K562 (cell line): Measurements from ENCODE around the gene OR2V1. TPM values are rescaled to one million over a fixed set of nuclear protein-coding genes. Genes with fewer than 3 reads are reported as not detected.

Source experiments
- DMBX1 ChIP-seq: fragments of 250-450 bp; sonication (Bioruptor Pico); IDR thresholded peaks from 2 replicates; pipeline ENCODE4 v1.8.0; 2022; ENCODE audit warnings: inconsistent platforms, mild to moderate bottlenecking, moderate library complexity, borderline replicate concordance
- HNRNPK ChIP-seq: fragments of 200-400 bp; formaldehyde crosslinking; IDR thresholded peaks from one replicate; pipeline ENCODE4 v1.6.1; 2018; ENCODE audit warnings: mild to moderate bottlenecking, low read depth, low read length; ENCODE audit not compliant: poor library complexity, severe bottlenecking
- MAFG ChIP-seq: fragments of 450-650 bp; conservative IDR thresholded peaks from 2 replicates; pipeline ENCODE4 v1.6.1; 2016; ENCODE audit warnings: missing genetic modification characterization, missing compliant biosample characterization
- NUFIP1 ChIP-seq: fragments of 450-650 bp; IDR thresholded peaks from 2 replicates; pipeline ENCODE4 v1.6.1; 2018; ENCODE audit not compliant: partially characterized antibody
- RBM14 ChIP-seq: fragments of 200-400 bp; formaldehyde crosslinking; IDR thresholded peaks from 2 replicates; pipeline ENCODE4 v1.6.1; 2018; ENCODE audit warnings: low read depth, mild to moderate bottlenecking, low read length, moderate library complexity, borderline replicate concordance; ENCODE audit not compliant: insufficient read depth
- RBM39 ChIP-seq: fragments of 200-400 bp; formaldehyde crosslinking; optimal IDR thresholded peaks from 2 replicates; pipeline ENCODE3; 2018; ENCODE audit warnings: low read depth, low read length
- ZC3H8 ChIP-seq: fragments of 450-650 bp; IDR thresholded peaks from 2 replicates; pipeline ENCODE4 v1.6.1; 2017
- ZFP30 ChIP-seq: fragments of 250-450 bp; sonication (Bioruptor Pico); IDR thresholded peaks from 2 replicates; pipeline ENCODE4 v1.8.0; 2022; ENCODE audit warnings: moderate library complexity, mild to moderate bottlenecking, inconsistent platforms, borderline replicate concordance
- ZNF175 ChIP-seq: fragments of 200-800 bp; sonication (Bioruptor generic); IDR thresholded peaks from 2 replicates; pipeline ENCODE4 v1.6.1; 2016; ENCODE audit warnings: low read depth, mild to moderate bottlenecking, missing genetic modification characterization, missing compliant biosample characterization
- polyA plus RNA-seq, 8 experiments: library from polyadenylated mRNA; depleted of rRNA in 4 of 8; stranded (reverse) in 5 of 8; unstranded in 3 of 8; fragments of >200 nt; fragmentation: Nextera tagmentation in 2 of 8; fragmentation: Illumina TruSeq in 1 of 8; extraction: Ambion mirVana in 2 of 8; extraction: Trizol in 1 of 8; gene quantifications; 2 replicates each; pipeline versions ENCODE4 v1.2.1 to v1.2.3, GENCODE V29; 2011 to 2014; ENCODE audit warnings: inconsistent platforms in 1 of 8, missing spikeins in 1 of 8
- total RNA-seq, 7 experiments: library from RNA; depleted of rRNA in 6 of 7; stranded (reverse); fragments of >200 nt in 6 of 7; fragmentation: Illumina TruSeq in 2 of 7; extraction: Trizol in 2 of 7; gene quantifications; 2 replicates each; pipeline versions ENCODE4 v1.2.1 to v1.2.3, GENCODE V29; 2011 to 2021; ENCODE audit warnings: low replicate concordance in 1 of 7
- TF ChIP-seq, protein P1 (sequence below): sonication (generic); formaldehyde crosslinking; IDR thresholded peaks from 2 replicates; pipeline ENCODE4 v1.8.1; 2023; ENCODE audit warnings: mild to moderate bottlenecking, missing genetic modification reagents, moderate library complexity
- TF ChIP-seq, protein P2 (sequence below), 2 experiments: fragments of 450-650 bp; conservative IDR thresholded peaks; 2 replicates each; pipeline ENCODE4 v1.6.1; 2017; ENCODE audit warnings: mild to moderate bottlenecking in 2 of 2, moderate library complexity in 2 of 2
- TF ChIP-seq, protein P3 (sequence below): fragments of 150-350 bp; IDR thresholded peaks from 2 replicates; pipeline ENCODE4 v1.6.1; 2014; ENCODE audit warnings: low read depth, mild to moderate bottlenecking, low read length, borderline replicate concordance
- TF ChIP-seq, protein P4 (sequence below): fragments of 250-450 bp; sonication (Bioruptor Pico); IDR thresholded peaks from 2 replicates; pipeline ENCODE4 v1.8.0; 2022; ENCODE audit warnings: inconsistent platforms, mild to moderate bottlenecking, moderate library complexity, borderline replicate concordance
- TF ChIP-seq, protein P5 (sequence below): fragments of 250-450 bp; sonication (Bioruptor Pico); IDR thresholded peaks from 2 replicates; pipeline ENCODE4 v1.5.0; 2021; ENCODE audit warnings: mild to moderate bottlenecking, borderline replicate concordance

The OR2V1 gene
- total and polyA plus RNA-seq, 9 of the 15 experiments (the other 6 are each of a cell fraction or from before 2014, with no cell fraction given): 0.04 to 0.28 (median 0.15) TPM; not detected in 5

DNA sequence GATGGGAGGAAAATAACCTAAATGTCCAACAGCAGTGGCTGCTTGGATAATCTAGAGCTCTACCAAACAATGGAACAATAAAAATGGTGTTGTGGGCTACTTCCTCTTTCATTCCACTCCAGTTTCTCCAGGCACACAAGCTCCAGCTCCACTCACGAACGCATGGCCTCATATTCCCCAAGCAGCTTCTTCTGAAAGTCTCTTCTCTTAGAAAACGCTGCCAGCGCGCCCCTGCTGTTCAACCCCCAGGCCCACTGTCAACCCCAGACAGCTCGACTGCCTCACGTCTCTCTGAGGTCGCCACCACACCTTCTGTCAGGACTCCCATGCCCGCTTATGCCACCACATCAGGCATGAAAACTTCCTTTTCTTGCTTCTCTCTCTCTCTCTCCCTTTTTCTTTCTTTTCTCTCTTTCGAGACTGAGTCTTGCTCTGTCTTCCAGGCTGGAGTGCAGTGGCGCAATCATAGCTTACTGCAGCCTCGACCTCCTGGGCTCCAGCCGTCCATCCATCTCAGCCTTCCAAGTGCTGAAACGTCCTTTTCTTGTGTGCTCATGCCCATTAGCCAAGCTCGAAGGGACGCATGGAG lies 32.6 kb upstream of the OR2V1 start (continued):
- TF ChIP-seq, protein P1, sequence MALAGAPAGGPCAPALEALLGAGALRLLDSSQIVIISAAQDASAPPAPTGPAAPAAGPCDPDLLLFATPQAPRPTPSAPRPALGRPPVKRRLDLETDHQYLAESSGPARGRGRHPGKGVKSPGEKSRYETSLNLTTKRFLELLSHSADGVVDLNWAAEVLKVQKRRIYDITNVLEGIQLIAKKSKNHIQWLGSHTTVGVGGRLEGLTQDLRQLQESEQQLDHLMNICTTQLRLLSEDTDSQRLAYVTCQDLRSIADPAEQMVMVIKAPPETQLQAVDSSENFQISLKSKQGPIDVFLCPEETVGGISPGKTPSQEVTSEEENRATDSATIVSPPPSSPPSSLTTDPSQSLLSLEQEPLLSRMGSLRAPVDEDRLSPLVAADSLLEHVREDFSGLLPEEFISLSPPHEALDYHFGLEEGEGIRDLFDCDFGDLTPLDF: no peak
- TF ChIP-seq HNRNPK: no peak
- no peak for TF ChIP-seq ZNF175 (CRISPR knock-in tag)
- TF ChIP-seq DMBX1 (CRISPR knock-in tag): peak; percentile 64; the same call in 1 of the 2 replicates
- TF ChIP-seq ZC3H8: 0 out of 2 replicates have a peak, but pooled peaks have one; percentile 46
- no peak for TF ChIP-seq RBM39
- TF ChIP-seq, protein P2, sequence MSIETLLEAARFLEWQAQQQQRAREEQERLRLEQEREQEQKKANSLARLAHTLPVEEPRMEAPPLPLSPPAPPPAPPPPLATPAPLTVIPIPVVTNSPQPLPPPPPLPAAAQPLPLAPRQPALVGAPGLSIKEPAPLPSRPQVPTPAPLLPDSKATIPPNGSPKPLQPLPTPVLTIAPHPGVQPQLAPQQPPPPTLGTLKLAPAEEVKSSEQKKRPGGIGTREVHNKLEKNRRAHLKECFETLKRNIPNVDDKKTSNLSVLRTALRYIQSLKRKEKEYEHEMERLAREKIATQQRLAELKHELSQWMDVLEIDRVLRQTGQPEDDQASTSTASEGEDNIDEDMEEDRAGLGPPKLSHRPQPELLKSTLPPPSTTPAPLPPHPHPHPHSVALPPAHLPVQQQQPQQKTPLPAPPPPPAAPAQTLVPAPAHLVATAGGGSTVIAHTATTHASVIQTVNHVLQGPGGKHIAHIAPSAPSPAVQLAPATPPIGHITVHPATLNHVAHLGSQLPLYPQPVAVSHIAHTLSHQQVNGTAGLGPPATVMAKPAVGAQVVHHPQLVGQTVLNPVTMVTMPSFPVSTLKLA (conservative IDR thresholded peaks at IDR 0.05): peak; percentile 38 to 67; a peak in 3 of 4 replicates
- TF ChIP-seq, protein P3, sequence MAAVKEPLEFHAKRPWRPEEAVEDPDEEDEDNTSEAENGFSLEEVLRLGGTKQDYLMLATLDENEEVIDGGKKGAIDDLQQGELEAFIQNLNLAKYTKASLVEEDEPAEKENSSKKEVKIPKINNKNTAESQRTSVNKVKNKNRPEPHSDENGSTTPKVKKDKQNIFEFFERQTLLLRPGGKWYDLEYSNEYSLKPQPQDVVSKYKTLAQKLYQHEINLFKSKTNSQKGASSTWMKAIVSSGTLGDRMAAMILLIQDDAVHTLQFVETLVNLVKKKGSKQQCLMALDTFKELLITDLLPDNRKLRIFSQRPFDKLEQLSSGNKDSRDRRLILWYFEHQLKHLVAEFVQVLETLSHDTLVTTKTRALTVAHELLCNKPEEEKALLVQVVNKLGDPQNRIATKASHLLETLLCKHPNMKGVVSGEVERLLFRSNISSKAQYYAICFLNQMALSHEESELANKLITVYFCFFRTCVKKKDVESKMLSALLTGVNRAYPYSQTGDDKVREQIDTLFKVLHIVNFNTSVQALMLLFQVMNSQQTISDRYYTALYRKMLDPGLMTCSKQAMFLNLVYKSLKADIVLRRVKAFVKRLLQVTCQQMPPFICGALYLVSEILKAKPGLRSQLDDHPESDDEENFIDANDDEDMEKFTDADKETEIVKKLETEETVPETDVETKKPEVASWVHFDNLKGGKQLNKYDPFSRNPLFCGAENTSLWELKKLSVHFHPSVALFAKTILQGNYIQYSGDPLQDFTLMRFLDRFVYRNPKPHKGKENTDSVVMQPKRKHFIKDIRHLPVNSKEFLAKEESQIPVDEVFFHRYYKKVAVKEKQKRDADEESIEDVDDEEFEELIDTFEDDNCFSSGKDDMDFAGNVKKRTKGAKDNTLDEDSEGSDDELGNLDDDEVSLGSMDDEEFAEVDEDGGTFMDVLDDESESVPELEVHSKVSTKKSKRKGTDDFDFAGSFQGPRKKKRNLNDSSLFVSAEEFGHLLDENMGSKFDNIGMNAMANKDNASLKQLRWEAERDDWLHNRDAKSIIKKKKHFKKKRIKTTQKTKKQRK: no peak
- TF ChIP-seq, protein P4, sequence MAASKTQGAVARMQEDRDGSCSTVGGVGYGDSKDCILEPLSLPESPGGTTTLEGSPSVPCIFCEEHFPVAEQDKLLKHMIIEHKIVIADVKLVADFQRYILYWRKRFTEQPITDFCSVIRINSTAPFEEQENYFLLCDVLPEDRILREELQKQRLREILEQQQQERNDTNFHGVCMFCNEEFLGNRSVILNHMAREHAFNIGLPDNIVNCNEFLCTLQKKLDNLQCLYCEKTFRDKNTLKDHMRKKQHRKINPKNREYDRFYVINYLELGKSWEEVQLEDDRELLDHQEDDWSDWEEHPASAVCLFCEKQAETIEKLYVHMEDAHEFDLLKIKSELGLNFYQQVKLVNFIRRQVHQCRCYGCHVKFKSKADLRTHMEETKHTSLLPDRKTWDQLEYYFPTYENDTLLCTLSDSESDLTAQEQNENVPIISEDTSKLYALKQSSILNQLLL (CRISPR knock-in tag): no peak
- TF ChIP-seq NUFIP1: no peak
- TF ChIP-seq ZFP30 (CRISPR knock-in tag): no peak
- TF ChIP-seq, protein P5, sequence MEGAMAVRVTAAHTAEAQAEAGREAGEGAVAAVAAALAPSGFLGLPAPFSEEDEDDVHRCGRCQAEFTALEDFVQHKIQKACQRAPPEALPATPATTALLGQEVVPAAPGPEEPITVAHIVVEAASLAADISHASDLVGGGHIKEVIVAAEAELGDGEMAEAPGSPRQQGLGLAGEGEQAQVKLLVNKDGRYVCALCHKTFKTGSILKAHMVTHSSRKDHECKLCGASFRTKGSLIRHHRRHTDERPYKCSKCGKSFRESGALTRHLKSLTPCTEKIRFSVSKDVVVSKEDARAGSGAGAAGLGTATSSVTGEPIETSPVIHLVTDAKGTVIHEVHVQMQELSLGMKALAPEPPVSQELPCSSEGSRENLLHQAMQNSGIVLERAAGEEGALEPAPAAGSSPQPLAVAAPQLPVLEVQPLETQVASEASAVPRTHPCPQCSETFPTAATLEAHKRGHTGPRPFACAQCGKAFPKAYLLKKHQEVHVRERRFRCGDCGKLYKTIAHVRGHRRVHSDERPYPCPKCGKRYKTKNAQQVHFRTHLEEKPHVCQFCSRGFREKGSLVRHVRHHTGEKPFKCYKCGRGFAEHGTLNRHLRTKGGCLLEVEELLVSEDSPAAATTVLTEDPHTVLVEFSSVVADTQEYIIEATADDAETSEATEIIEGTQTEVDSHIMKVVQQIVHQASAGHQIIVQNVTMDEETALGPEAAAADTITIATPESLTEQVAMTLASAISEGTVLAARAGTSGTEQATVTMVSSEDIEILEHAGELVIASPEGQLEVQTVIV (CRISPR knock-in tag): no peak
- no peak for TF ChIP-seq RBM14
- TF ChIP-seq MAFG (tag): no peak
